Colonic mucosa (tissue), 4 donors: ENCODE measurements around the gene DENND1A. TPM values are rescaled to one million over a fixed set of nuclear protein-coding genes. Genes with fewer than 3 reads are reported as not detected.

ENCODE experiments used
- DNase-seq: peaks from one replicate; pipeline ENCODE4 v3.0.0-alpha.2; 2020
- H3K27ac ChIP-seq: fragments of 200-600 bp; one replicate; pipeline ENCODE4 v1.8.0; 2021
- H3K27me3 ChIP-seq: fragments of 200-600 bp; one replicate; pipeline ENCODE4 v1.8.0; 2021
- H3K36me3 ChIP-seq: fragments of 200-600 bp; one replicate; pipeline ENCODE4 v1.8.0; 2021
- H3K4me1 ChIP-seq: fragments of 200-600 bp; one replicate; pipeline ENCODE4 v1.8.0; 2021; ENCODE audit warnings: mild to moderate bottlenecking
- H3K4me3 ChIP-seq: fragments of 200-600 bp; one replicate; pipeline ENCODE4 v1.8.0; 2021
- H3K9ac ChIP-seq, 2 donors: one replicate each; pipeline ENCODE4 v1.7.0; 2013; ENCODE audit warnings: control low read depth in 2 of 2, low read depth in 2 of 2, low read length in 2 of 2
- H3K9me3 ChIP-seq: fragments of 200-600 bp; one replicate; pipeline ENCODE4 v1.8.0; 2021
- CTCF ChIP-seq: fragments of 200-600 bp; IDR thresholded peaks from one replicate; pipeline ENCODE4 v1.8.0; 2022; ENCODE audit warnings: antibody characterized with exemption, mild to moderate bottlenecking
- intact Hi-C: fragments of 100-400 bp; cut with DNase I; formaldehyde crosslinking; loops from one replicate; pipeline ENCODE4 v1.14.1; 2022
- total RNA-seq, 2 donors: library from RNA; stranded (reverse); fragmentation: NEBNext Ultra II Directional in 1 of 2; extraction: Animal tissue kit (Norgen Biotek cat#: 25700) in 1 of 2; gene quantifications; one replicate each; pipeline ENCODE4 v1.2.1, GENCODE V29; 2021
- donor health status: healthy.
- donor health status: DM: no; HTN: no; CAD: no.
- donor health status: DM: no; HTN: no; CAD: no.

The DENND1A gene
- total RNA-seq, 2 donors from 2014 or later: 34.3 to 39.9 TPM

DNA sequence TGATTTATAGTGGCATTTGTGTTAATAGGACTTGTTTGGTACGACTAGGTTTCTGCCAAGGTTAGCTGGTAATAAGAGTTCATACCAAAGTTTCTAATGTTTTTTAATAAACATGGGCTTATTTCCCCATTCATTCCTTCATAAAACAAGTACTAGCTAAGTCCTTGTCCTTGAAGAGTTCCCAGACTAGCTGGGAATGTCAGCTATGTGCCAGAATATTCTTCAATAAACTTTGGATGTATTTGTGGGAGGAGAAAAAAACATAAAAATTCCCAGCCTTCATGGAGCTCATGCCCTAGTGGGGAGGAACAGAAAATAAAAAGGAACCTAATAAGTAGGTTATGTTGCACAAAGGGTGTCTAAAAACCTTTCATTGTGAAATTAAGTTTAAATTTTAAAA is 176.9 kb downstream of the DENND1A start:
- Histone ChIP-seq H3K27ac (no peak overlapping the region), H3K36me3 (no peaks in the 10 kb centered on the region), H3K9ac (no peak overlapping the region), H3K27me3 (no peaks in the 10 kb centered on the region), H3K4me3 (no peak overlapping the region), H3K9me3 (no peaks in the 10 kb centered on the region), H3K4me1 (no peaks in the 10 kb centered on the region)
- intact Hi-C loops: no loop called here
- DNase-seq: no peak
- TF ChIP-seq CTCF: no peak

DNA sequence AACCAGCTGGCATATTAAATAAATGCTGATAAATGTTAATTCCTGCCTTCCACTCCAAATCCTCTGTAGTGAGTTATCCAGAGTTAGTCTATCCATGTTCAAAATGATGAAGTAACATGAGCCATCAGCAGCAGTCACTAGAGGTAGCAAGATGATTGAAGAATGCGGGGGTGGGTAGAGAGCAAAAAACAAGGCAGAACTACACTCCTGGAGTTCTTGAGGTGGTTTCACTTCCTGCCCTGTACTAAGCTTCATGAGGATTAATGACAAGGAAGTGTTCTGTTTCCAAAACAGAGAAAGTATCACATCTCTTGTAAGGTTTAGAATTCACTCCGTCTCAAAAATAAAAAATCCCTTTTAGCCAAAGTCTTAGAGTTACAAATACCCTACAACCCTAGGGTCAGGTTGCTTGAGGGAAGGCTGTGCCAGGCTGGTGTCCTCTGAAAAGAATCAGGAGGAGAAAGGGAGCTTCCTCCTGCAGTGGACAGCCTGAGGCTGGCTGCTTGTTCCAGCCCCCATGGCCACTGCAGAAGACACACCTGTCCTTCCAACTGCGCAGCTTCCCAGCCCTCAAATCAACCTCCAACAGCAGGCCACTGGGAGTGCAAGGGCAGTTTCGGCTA is 180.2 kb downstream of the DENND1A start:
- Histone ChIP-seq H3K36me3 (no peaks in the 10 kb centered on the region), H3K4me3 (no peak overlapping the region), H3K27ac (no peak overlapping the region), H3K4me1 (no peaks in the 10 kb centered on the region), H3K27me3 (no peaks in the 10 kb centered on the region), H3K9me3 (no peaks in the 10 kb centered on the region), H3K9ac (no peak overlapping the region)
- intact Hi-C loops: no loop called here
- no peak for TF ChIP-seq CTCF
- no peak for DNase-seq

DNA sequence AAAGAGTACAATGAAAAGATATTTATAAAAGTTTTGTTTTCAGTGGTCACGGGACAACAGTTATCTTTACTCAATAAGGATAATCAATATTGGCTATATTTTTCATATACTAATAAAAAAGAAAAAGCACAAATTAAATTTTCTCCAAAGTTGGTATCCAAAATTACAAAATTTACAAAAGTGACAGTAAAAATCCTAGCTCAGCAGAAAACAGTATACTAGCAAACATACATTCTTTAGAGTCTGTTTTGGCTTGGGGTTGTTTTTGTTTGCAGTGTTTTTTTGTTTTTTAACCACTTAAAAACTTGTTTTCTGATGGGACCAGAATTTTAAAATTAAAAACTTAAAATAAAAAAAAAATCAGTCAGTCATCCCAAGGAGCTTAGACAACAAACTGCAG is 183.2 kb downstream of the DENND1A start:
- no peaks in the 10 kb centered on the region for H3K9me3 ChIP-seq
- no peak for DNase-seq
- no peak overlapping the region for H3K27ac ChIP-seq
- H3K9ac ChIP-seq: no peak overlapping the region
- H3K4me1 ChIP-seq: no peaks in the 10 kb centered on the region
- no peak overlapping the region for H3K4me3 ChIP-seq
- no peaks in the 10 kb centered on the region for H3K27me3 ChIP-seq
- intact Hi-C loops: no loop called here
- no peak for TF ChIP-seq CTCF
- H3K36me3 ChIP-seq: no peaks in the 10 kb centered on the region

DNA sequence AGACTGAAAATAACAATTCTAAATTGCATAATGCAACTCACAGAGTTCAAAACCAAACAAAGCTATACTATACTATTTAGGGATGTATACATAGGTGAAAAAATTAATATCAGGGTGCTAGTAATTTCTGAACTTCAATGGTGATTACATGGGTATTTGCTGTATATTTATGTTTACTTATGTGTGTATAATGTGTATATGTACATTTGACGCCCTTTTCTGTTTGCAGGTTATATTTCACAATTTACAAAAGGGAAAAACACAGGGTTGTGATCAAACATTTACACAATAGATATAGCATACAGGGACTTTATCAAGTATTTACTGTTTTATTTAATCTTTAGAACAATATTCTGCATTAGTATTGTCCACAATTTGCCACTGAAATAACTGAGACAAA is 184.0 kb downstream of the DENND1A start:
- DNase-seq: no peak
- H3K27ac ChIP-seq: no peak overlapping the region
- TF ChIP-seq CTCF: no peak

DNA sequence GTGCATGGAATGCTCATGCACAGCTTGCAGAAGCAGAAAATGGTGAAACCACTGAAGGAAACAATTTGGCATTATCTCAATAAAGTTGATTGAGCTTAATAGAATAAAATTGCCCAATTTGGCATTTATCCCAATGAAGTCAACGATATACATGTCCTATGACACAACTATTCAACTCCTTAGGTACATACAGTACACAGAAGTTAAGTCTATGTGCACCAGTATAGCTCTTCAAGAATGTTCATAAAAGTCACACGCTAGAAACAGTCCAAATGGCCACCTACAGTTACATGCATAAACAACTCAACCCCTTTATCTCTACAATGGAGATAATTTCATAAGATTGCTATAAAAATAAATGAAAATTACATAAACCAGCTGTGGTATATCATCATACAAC is 184.5 kb downstream of the DENND1A start:
- no peak overlapping the region for H3K27ac ChIP-seq
- intact Hi-C loops: no loop called here
- no peaks in the 10 kb centered on the region for H3K36me3 ChIP-seq
- no peaks in the 10 kb centered on the region for H3K27me3 ChIP-seq
- H3K4me3 ChIP-seq: no peak overlapping the region
- H3K9ac ChIP-seq: no peak overlapping the region
- H3K4me1 ChIP-seq: no peaks in the 10 kb centered on the region
- TF ChIP-seq CTCF: no peak
- no peaks in the 10 kb centered on the region for H3K9me3 ChIP-seq
- no peak for DNase-seq

More for the DNA sequence above, 184.0 kb downstream of the DENND1A start:
- Histone ChIP-seq H3K9me3 (no peaks in the 10 kb centered on the region), H3K27me3 (no peaks in the 10 kb centered on the region), H3K4me3 (no peak overlapping the region), H3K4me1 (no peaks in the 10 kb centered on the region), H3K9ac (no peak overlapping the region), H3K36me3 (no peaks in the 10 kb centered on the region)
- intact Hi-C loops: no loop called here
